Neural crest cell (in vitro differentiated cells): ENCODE results near the gene UMAD1. TPM values are rescaled to one million over a fixed set of nuclear protein-coding genes. Genes with fewer than 3 reads are reported as not detected.
A peak's percentile ranks its signal among the peaks of the same experiment; 100 is the strongest.

Experiments used
- DNase-seq: peaks from one replicate; pipeline ENCODE4 v3.0.0; 2021; ENCODE audit warnings: low read depth, mixed read lengths, low spot score
- H3K27ac Mint-ChIP-seq: one replicate; pipeline ENCODE4 v1.8.0; 2021; ENCODE audit warnings: mild to moderate bottlenecking, mixed read lengths; ENCODE audit not compliant: unreplicated experiment
- H3K27me3 Mint-ChIP-seq: 2 replicates; pipeline ENCODE4 v1.8.0; 2021; ENCODE audit warnings: low read depth, mild to moderate bottlenecking, mixed read lengths
- H3K36me3 Mint-ChIP-seq: 2 replicates; pipeline ENCODE4 v1.8.0; 2021; ENCODE audit warnings: low read depth, mild to moderate bottlenecking, mixed read lengths
- H3K4me1 Mint-ChIP-seq: 2 replicates; pipeline ENCODE4 v1.8.0; 2021; ENCODE audit warnings: mixed read lengths
- H3K4me3 Mint-ChIP-seq: one replicate; pipeline ENCODE4 v1.8.0; 2021; ENCODE audit warnings: mild to moderate bottlenecking, mixed read lengths
- H3K9me3 Mint-ChIP-seq: 2 replicates; pipeline ENCODE4 v1.8.0; 2021; ENCODE audit warnings: mixed read lengths
- CTCF ChIP-seq: fragments of 200-600 bp; sonication (generic); conservative IDR thresholded peaks from 2 replicates; pipeline ENCODE4 v1.5.0; 2021; ENCODE audit warnings: antibody characterized with exemption, mild to moderate bottlenecking
- total RNA-seq: library from RNA; stranded (reverse); gene quantifications from 2 replicates; pipeline ENCODE4 v1.2.1, GENCODE V29; 2021

UMAD1 gene
- total RNA-seq, 1 donor from 2014 or later = 9.8 TPM

- peaks cover 13% of the 10 kb centered on the region for H3K4me1 Mint-ChIP-seq
- no peak for DNase-seq
- H3K27me3 Mint-ChIP-seq = no peaks in the 10 kb centered on the region
- TF ChIP-seq CTCF = peak; percentile 49
- peaks cover 27% of the 10 kb centered on the region for H3K36me3 Mint-ChIP-seq
- no peak overlapping the region for H3K4me3 Mint-ChIP-seq
- H3K9me3 Mint-ChIP-seq = peaks cover 8% of the 10 kb centered on the region
- H3K27ac Mint-ChIP-seq = no peak overlapping the region
These were observed 22.0 kb downstream of the UMAD1 start for GRCh38 chr7:7662527-7662926.

- no peak for DNase-seq
- no peak for TF ChIP-seq CTCF
- H3K4me3 Mint-ChIP-seq = no peak overlapping the region
- H3K36me3 Mint-ChIP-seq = peaks cover 15% of the 10 kb centered on the region
- peaks cover 6% of the 10 kb centered on the region for H3K9me3 Mint-ChIP-seq
- no peaks in the 10 kb centered on the region for H3K27me3 Mint-ChIP-seq
- peak overlapping the region; percentile 9 for H3K27ac Mint-ChIP-seq
- H3K4me1 Mint-ChIP-seq = peaks cover 13% of the 10 kb centered on the region
These were observed 23.7 kb downstream of the UMAD1 start for GRCh38 chr7:7664291-7664690.

- H3K9me3 Mint-ChIP-seq = peaks cover 2% of the 10 kb centered on the region
These were observed 24.5 kb downstream of the UMAD1 start for GRCh38 chr7:7665031-7665430.

DNA sequence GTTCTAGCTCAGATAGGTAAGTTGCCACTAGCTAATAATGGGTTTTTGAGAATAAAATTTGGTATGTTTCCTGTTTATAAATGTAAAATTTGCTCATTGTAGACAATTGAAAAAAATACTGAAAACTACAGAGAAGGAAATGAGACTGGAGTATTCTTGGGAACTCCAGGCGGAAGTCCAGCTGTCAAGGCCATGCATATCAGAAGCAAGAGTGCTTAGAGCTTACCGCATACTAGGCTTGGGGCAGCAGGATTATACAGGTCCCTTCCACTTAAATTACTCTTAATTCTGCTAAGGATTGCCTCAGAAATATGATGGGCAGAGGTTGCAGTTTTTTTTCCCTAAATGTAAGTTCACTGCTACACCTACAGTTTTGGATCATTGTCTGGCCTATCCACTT, 26.6 kb downstream of the UMAD1 start:
- no peaks in the 10 kb centered on the region for H3K27me3 Mint-ChIP-seq
- no peaks in the 10 kb centered on the region for H3K36me3 Mint-ChIP-seq
- H3K9me3 Mint-ChIP-seq = peaks cover 7% of the 10 kb centered on the region
- no peak for DNase-seq
- no peak overlapping the region for H3K4me3 Mint-ChIP-seq
- H3K4me1 Mint-ChIP-seq = peaks cover 13% of the 10 kb centered on the region
- no peak for TF ChIP-seq CTCF
- no peak overlapping the region for H3K27ac Mint-ChIP-seq

More at GRCh38 chr7:7665031-7665430, 24.5 kb downstream of the UMAD1 start:
- Mint-ChIP-seq H3K36me3 (peaks cover 9% of the 10 kb centered on the region), H3K4me1 (peaks cover 13% of the 10 kb centered on the region), H3K27me3 (no peaks in the 10 kb centered on the region), H3K4me3 (no peak overlapping the region), H3K27ac (no peak overlapping the region)
- TF ChIP-seq CTCF = no peak
- no peak for DNase-seq

DNA sequence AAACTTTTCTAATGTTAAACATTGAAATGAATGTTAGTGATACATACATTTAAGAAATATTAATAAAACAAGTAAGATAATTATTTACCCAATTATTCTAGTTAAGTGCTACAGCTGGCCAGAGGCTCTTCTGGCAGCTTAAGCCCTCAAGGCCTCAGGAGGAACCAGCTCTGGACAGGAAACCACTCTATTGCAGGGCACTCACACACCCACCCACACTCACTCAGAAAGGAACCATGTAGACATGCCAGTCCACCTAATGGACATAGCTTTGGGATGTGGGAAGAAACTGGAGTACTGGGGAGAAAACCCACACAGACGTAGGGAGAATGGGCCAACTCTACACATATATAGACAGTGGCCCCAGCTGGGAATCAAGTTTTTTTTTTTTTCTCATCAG, 28.2 kb downstream of the UMAD1 start:
- Mint-ChIP-seq H3K36me3 (no peaks in the 10 kb centered on the region), H3K27ac (no peak overlapping the region), H3K27me3 (no peaks in the 10 kb centered on the region), H3K9me3 (peaks cover 7% of the 10 kb centered on the region), H3K4me3 (no peak overlapping the region), H3K4me1 (peaks cover 13% of the 10 kb centered on the region)
- no peak for DNase-seq
- no peak for TF ChIP-seq CTCF

DNA sequence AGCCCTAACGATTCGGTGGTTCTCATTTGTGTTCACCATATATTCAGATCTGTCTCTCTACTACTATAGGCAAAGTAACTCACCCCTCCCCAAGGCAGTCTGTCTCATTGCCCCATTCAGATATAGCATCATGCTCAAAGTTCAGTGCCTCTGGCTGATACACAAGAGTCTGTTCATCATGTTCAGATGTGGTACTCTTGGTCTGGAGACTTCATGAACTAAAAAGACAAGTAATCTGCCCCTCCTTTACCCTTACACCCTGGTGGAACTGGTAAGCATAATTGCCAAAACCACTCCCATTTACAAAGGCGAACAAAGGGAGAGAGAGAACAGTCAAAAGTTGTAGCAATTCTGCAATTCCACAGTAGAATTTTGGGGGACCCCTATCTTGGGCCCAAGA, 29.9 kb downstream of the UMAD1 start:
- H3K4me3 Mint-ChIP-seq = no peak overlapping the region
- H3K27ac Mint-ChIP-seq = no peak overlapping the region
- peaks cover 7% of the 10 kb centered on the region for H3K9me3 Mint-ChIP-seq
- no peak for TF ChIP-seq CTCF
- DNase-seq = no peak
- H3K36me3 Mint-ChIP-seq = no peaks in the 10 kb centered on the region
- peaks cover 3% of the 10 kb centered on the region for H3K4me1 Mint-ChIP-seq
- no peaks in the 10 kb centered on the region for H3K27me3 Mint-ChIP-seq
